ENCODE results near the gene U2AF1L4. TPM values are rescaled to one million over a fixed set of nuclear protein-coding genes. Genes with fewer than 3 reads are reported as not detected.

U2AF1L4 gene
- total and polyA plus RNA-seq, 7 donors: 12.3 to 28.7 (median 18.7) TPM

GRCh38 chr19:35722897-35723296, 22.3 kb downstream of the U2AF1L4 start:
- no peaks in the 10 kb centered on the region for H3K27me3 ChIP-seq (ENCODE audit: insufficient read depth in 3 of 3, low read length in 2 of 3)
- 89 to 90% (median 90%) methylated on average over 15 to 16 of the region's 16 CpGs for WGBS, 3 donors
- DNase-seq: no peak
- no peaks in the 10 kb centered on the region for H3K9me3 ChIP-seq
- peaks cover 14 to 80% of the 10 kb centered on the region in 2 donors for H3K36me3 ChIP-seq (ENCODE audit: insufficient read depth in 1 of 2, low read depth in 1 of 2)
- H3K4me1 ChIP-seq: peaks cover 14% of the 10 kb centered on the region
- no peak overlapping the region for H3K27ac ChIP-seq
- ATAC-seq: no peak
- TF ChIP-seq, protein P1, sequence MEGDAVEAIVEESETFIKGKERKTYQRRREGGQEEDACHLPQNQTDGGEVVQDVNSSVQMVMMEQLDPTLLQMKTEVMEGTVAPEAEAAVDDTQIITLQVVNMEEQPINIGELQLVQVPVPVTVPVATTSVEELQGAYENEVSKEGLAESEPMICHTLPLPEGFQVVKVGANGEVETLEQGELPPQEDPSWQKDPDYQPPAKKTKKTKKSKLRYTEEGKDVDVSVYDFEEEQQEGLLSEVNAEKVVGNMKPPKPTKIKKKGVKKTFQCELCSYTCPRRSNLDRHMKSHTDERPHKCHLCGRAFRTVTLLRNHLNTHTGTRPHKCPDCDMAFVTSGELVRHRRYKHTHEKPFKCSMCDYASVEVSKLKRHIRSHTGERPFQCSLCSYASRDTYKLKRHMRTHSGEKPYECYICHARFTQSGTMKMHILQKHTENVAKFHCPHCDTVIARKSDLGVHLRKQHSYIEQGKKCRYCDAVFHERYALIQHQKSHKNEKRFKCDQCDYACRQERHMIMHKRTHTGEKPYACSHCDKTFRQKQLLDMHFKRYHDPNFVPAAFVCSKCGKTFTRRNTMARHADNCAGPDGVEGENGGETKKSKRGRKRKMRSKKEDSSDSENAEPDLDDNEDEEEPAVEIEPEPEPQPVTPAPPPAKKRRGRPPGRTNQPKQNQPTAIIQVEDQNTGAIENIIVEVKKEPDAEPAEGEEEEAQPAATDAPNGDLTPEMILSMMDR (IDR thresholded peaks at IDR 0.05): no peak
- no peak overlapping the region for H3K4me3 ChIP-seq
- intact Hi-C loops (cut with DNase I): no loop called here

- intact Hi-C loops (cut with DNase I): no loop called here
- 90 to 96% (median 94%) methylated on average over 14 of the region's 14 CpGs for WGBS, 3 donors
- H3K27ac ChIP-seq: no peak overlapping the region
- DNase-seq: no peak
- H3K4me3 ChIP-seq: no peak overlapping the region
- ATAC-seq: no peak
- H3K4me1 ChIP-seq: peaks cover 14% of the 10 kb centered on the region
- no peaks in the 10 kb centered on the region for H3K9me3 ChIP-seq
- peaks cover 13 to 76% of the 10 kb centered on the region in 2 donors for H3K36me3 ChIP-seq (ENCODE audit: insufficient read depth in 1 of 2, low read depth in 1 of 2)
- no peaks in the 10 kb centered on the region for H3K27me3 ChIP-seq (ENCODE audit: insufficient read depth in 3 of 3, low read length in 2 of 3)
- TF ChIP-seq, protein P1 (IDR thresholded peaks at IDR 0.05): no peak
Measured at GRCh38 chr19:35722461-35722860, 22.8 kb downstream of the U2AF1L4 start.

GRCh38 chr19:35721374-35721773, 23.8 kb downstream of the U2AF1L4 start:
- H3K9me3 ChIP-seq: no peaks in the 10 kb centered on the region
- H3K27ac ChIP-seq: no peak overlapping the region
- intact Hi-C loops (cut with DNase I): no loop called here
- TF ChIP-seq, protein P1 (IDR thresholded peaks at IDR 0.05): no peak
- H3K27me3 ChIP-seq (ENCODE audit: insufficient read depth in 3 of 3, low read length in 2 of 3): no peaks in the 10 kb centered on the region
- H3K36me3 ChIP-seq (ENCODE audit: insufficient read depth in 1 of 2, low read depth in 1 of 2): peaks cover 11 to 65% of the 10 kb centered on the region in 2 donors
- H3K4me3 ChIP-seq: no peak overlapping the region
- no peak for DNase-seq
- H3K4me1 ChIP-seq: peaks cover 14% of the 10 kb centered on the region
- WGBS, 3 donors: 91 to 94% (median 92%) methylated on average over 16 of the region's 16 CpGs
- ATAC-seq: no peak

GRCh38 chr19:35720648-35721047, 24.6 kb downstream of the U2AF1L4 start:
- intact Hi-C loops (cut with DNase I): no loop called here
- Histone ChIP-seq H3K36me3 (ENCODE audit: insufficient read depth in 1 of 2, low read depth in 1 of 2) (peaks cover 6 to 58% of the 10 kb centered on the region in 2 donors), H3K27me3 (ENCODE audit: insufficient read depth in 3 of 3, low read length in 2 of 3) (no peaks in the 10 kb centered on the region), H3K9me3 (no peaks in the 10 kb centered on the region), H3K4me3 (no peak overlapping the region), H3K4me1 (peaks cover 18% of the 10 kb centered on the region), H3K27ac (no peak overlapping the region)
- TF ChIP-seq, protein P1 (IDR thresholded peaks at IDR 0.05): no peak
- 81 to 86% (median 82%) methylated on average over 16 to 17 of the region's 17 CpGs for WGBS, 3 donors
- DNase-seq (no peak), ATAC-seq (no peak)

DNA sequence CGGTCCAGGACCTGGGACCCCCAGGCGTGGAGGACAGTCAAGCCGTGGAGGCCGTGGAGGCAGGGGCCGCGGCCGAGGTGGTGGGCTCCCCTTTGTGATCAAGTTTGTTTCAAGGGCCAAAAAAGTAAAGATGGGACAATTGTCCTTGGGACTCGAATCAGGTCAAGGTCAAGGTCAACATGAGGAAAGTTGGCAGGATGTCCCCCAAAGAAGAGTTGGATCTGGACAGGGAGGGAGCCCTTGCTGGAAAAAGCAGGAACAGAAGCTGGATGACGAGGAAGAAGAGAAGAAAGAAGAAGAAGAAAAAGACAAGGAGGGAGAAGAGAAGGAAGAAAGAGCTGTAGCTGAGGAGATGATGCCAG, 25.1 kb downstream of the U2AF1L4 start:
- no peak for ATAC-seq
- 90 to 91% (median 90%) methylated on average over 9 of the region's 9 CpGs for WGBS, 3 donors
- peaks cover 3 to 53% of the 10 kb centered on the region in 2 donors for H3K36me3 ChIP-seq (ENCODE audit: insufficient read depth in 1 of 2, low read depth in 1 of 2)

More for the DNA sequence above, 25.1 kb downstream of the U2AF1L4 start:
- TF ChIP-seq, protein P1 (IDR thresholded peaks at IDR 0.05): no peak
- Histone ChIP-seq H3K9me3 (no peaks in the 10 kb centered on the region), H3K4me3 (no peak overlapping the region), H3K27me3 (ENCODE audit: insufficient read depth in 3 of 3, low read length in 2 of 3) (no peaks in the 10 kb centered on the region), H3K4me1 (peaks cover 23% of the 10 kb centered on the region), H3K27ac (no peak overlapping the region)
- DNase-seq: no peak
- intact Hi-C loops (cut with DNase I): no loop called here
